Epithelial cell of esophagus (primary cell): Measurements from ENCODE around the gene ZFP69.

Source experiments
- DNase-seq: peaks from one replicate; pipeline ENCODE4 v3.0.0; 2010; ENCODE audit warnings: low read depth
- H3K4me3 ChIP-seq: 2 replicates; pipeline ENCODE4 v1.5.1; 2011; ENCODE audit warnings: mild to moderate bottlenecking, low read length, control low read depth
- TF ChIP-seq, protein P1 (sequence below): IDR thresholded peaks from 2 replicates; pipeline ENCODE4 v1.5.1; 2011; ENCODE audit warnings: low read depth, mild to moderate bottlenecking, low read length, control low read depth, inconsistent platforms; ENCODE audit not compliant: insufficient read depth; ENCODE audit errors: missing control alignments

ZFP69 gene

DNA sequence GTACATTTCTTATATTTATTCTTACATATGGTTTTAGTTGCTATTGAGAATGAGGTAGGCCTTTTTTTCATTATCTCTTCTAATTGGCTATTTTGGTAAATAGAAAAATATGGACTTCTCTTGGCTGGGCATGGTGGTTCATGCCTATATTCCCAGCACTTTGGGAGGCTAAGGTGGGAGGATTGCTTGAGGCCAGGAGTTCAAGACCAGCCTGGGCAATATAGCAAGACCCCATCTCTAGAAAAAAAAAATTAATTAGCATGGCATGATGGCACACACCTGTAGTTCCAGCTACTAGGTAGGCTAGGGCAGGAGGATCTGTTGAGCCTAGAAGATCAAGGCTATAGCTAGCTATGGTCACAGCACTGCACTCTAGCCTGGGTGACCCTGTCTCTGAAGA lies 57.5 kb downstream of the ZFP69 start:
- no peak for DNase-seq
- TF ChIP-seq, protein P1, sequence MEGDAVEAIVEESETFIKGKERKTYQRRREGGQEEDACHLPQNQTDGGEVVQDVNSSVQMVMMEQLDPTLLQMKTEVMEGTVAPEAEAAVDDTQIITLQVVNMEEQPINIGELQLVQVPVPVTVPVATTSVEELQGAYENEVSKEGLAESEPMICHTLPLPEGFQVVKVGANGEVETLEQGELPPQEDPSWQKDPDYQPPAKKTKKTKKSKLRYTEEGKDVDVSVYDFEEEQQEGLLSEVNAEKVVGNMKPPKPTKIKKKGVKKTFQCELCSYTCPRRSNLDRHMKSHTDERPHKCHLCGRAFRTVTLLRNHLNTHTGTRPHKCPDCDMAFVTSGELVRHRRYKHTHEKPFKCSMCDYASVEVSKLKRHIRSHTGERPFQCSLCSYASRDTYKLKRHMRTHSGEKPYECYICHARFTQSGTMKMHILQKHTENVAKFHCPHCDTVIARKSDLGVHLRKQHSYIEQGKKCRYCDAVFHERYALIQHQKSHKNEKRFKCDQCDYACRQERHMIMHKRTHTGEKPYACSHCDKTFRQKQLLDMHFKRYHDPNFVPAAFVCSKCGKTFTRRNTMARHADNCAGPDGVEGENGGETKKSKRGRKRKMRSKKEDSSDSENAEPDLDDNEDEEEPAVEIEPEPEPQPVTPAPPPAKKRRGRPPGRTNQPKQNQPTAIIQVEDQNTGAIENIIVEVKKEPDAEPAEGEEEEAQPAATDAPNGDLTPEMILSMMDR = no peak
- H3K4me3 ChIP-seq = no peak overlapping the region

DNA sequence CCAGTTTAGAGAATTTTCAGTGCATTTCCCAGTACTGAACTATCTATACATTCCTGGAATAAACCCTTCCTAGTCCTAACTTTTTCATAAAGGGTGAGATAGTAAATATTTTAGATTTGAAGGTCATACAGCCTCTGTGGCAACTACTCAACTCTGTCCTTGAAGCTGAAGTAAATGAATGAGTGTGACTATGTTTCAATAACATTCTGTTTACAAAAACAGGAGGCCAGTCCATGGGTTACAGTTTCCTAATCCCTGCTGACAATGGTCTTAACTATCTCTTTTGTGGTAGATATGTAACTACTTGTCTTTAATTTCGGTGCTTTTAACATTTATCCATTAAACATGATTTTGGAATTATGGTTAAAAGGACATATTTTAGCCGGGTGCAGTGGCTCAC lies 58.6 kb downstream of the ZFP69 start:
- H3K4me3 ChIP-seq = no peak overlapping the region
- TF ChIP-seq, protein P1 = no peak
- no peak for DNase-seq

DNA sequence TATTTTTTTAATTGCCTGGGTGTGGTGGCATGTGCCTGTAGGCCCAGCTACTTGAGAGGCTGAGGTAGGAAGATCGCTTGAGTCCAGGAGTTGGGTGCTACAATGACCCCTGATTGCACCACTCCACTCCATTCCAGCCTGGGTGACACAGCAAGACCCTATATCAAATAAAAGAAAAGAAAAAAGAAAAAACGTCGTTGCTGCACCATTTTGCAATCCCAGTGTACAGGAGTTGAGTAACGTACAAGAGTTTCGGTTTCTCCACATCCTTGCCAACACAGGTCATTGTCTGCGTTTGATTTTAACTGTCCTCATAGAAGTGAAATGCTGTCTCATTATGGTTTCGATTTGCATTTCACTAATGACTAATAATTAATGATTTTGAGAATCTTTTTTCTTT lies 62.2 kb downstream of the ZFP69 start:
- TF ChIP-seq, protein P1 = no peak
- no peak overlapping the region for H3K4me3 ChIP-seq
- DNase-seq = no peak
